Measurements from ENCODE around the gene SACM1L.

Gene SACM1L

DNA sequence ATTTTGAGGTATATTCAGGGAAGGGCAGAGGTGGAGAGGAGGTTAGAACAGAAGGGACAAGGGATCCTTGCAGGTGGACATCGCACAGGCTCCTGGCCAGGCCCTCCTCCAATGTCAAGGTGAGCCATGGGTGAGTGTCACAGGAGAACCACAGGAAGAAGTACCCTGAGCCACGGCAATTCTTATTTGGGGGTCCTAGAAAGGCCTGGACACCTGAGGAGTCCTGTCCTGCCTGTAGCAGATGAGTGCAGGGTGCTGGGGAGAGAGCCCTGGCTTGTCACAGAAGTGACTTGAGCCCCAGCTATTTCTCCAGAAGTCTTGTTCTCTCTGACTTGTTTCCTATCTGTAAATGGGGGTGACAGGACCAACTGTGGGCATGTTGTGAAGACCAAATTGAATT, 102.8 kb downstream of the SACM1L start:
- no peak for DNase-seq (ENCODE audit: low spot score)
- TF ChIP-seq CTCF (IDR thresholded peaks at IDR 0.05; ENCODE audit: extremely low read depth, missing control alignments) = no peak

DNA sequence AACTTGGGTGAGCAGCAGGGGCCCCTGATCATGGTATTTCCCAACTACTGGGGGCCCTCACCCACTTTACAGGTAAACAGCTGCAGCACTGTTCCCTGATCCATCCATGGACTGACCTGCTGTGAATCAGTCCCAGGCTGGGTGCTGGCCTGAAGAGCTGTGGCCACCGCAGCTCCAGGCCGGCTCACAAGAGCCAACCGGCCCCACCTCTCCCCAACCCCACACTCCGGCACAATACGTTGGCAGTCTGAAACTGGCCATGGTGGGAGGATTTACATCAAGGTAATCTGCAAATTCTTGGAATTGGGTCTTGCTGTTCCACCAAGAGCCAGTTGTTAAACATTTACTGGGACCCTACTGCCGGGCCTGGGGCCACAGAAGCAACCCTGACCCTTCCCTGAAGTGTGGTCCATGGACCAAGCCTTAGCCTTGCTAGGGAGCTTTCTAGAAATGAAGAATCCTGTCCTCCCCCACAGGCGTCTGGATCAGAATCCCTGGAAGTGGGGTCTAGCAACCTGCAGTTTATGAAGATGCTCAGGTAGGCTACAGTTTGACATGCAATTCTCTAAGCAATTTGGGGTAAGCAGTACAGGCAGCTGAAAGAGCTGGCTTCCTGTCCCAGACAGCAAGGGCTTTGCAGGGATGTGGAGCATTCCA, 103.4 kb downstream of the SACM1L start:
- no peak for TF ChIP-seq CTCF (IDR thresholded peaks at IDR 0.05; ENCODE audit: extremely low read depth, missing control alignments)
- DNase-seq (ENCODE audit: low spot score) = no peak

- no peak for TF ChIP-seq CTCF (IDR thresholded peaks at IDR 0.05; ENCODE audit: extremely low read depth, missing control alignments)
- no peak for DNase-seq (ENCODE audit: low spot score)
Measured at GRCh38 chr3:45793482-45794176, 104.4 kb downstream of the SACM1L start.

- no peak for DNase-seq (ENCODE audit: low spot score)
- no peak for TF ChIP-seq CTCF (IDR thresholded peaks at IDR 0.05; ENCODE audit: extremely low read depth, missing control alignments)
Measured at GRCh38 chr3:45794177-45794560, 105.0 kb downstream of the SACM1L start.

GRCh38 chr3:45794660-45795059, 105.5 kb downstream of the SACM1L start:
- no peak for TF ChIP-seq CTCF (IDR thresholded peaks at IDR 0.05; ENCODE audit: extremely low read depth, missing control alignments)
- no peak for DNase-seq (ENCODE audit: low spot score)

All from GM20000 (cell line).